HG03571 (cell line): ENCODE results near the gene SLC24A3.
A peak's percentile ranks its signal among the peaks of the same experiment; 100 is the strongest.
"Not testable (repeated sequence)": the region's sequence is repeated elsewhere in the genome, so short reads cannot be mapped to it uniquely, and the experiment has no call there.

Experiments
- ATAC-seq: cut with Tn5 transposase; IDR thresholded peaks from one replicate; pipeline ENCODE4 v1.9.1; 2021; ENCODE audit not compliant: unreplicated experiment

The SLC24A3 gene

GRCh38 chr20:19658137-19658536 is 445.7 kb downstream of the SLC24A3 start:
- ATAC-seq = peak; percentile 77

GRCh38 chr20:19659448-19659847 is 447.0 kb downstream of the SLC24A3 start:
- no peak for ATAC-seq

- no peak for ATAC-seq
These were observed 448.5 kb downstream of the SLC24A3 start for GRCh38 chr20:19660808-19661378.

- ATAC-seq = no peak
These were observed 449.5 kb downstream of the SLC24A3 start for GRCh38 chr20:19661717-19662636.

- ATAC-seq = no peak
These were observed 450.2 kb downstream of the SLC24A3 start for GRCh38 chr20:19662637-19662995.

GRCh38 chr20:19668418-19668817 is 456.0 kb downstream of the SLC24A3 start:
- ATAC-seq = no peak

- no peak for ATAC-seq
These were observed 458.4 kb downstream of the SLC24A3 start for GRCh38 chr20:19670829-19671228.

GRCh38 chr20:19671374-19671773 is 458.9 kb downstream of the SLC24A3 start:
- no peak for ATAC-seq

- ATAC-seq = no peak
These were observed 460.1 kb downstream of the SLC24A3 start for GRCh38 chr20:19672498-19672897.

GRCh38 chr20:19673575-19673974 is 461.1 kb downstream of the SLC24A3 start:
- no peak for ATAC-seq

- ATAC-seq = no peak
These were observed 463.8 kb downstream of the SLC24A3 start for GRCh38 chr20:19676202-19676601.

GRCh38 chr20:19677336-19677735 is 464.9 kb downstream of the SLC24A3 start:
- no peak for ATAC-seq

GRCh38 chr20:19678591-19678990 is 466.1 kb downstream of the SLC24A3 start:
- ATAC-seq = not testable (repeated sequence)

- ATAC-seq = no peak
These were observed 467.6 kb downstream of the SLC24A3 start for GRCh38 chr20:19679900-19680495.

GRCh38 chr20:19682249-19682648 is 469.8 kb downstream of the SLC24A3 start:
- ATAC-seq = no peak

GRCh38 chr20:19683188-19683587 is 470.7 kb downstream of the SLC24A3 start:
- no peak for ATAC-seq

GRCh38 chr20:19683822-19684221 is 471.4 kb downstream of the SLC24A3 start:
- ATAC-seq = no peak

GRCh38 chr20:19688031-19688806 is 475.8 kb downstream of the SLC24A3 start:
- ATAC-seq = no peak

- no peak for ATAC-seq
These were observed 478.0 kb downstream of the SLC24A3 start for GRCh38 chr20:19690462-19690861.

GRCh38 chr20:19691125-19691524 is 478.7 kb downstream of the SLC24A3 start:
- no peak for ATAC-seq

GRCh38 chr20:19692100-19692499 is 479.7 kb downstream of the SLC24A3 start:
- no peak for ATAC-seq
